ENCODE measurements around the gene PPP1R36.

GRCh38 chr14:64612971-64613666 lies 63.4 kb downstream of the PPP1R36 start:
- no peak for TF ChIP-seq CTCF (IDR thresholded peaks at IDR 0.05)
- TF ChIP-seq POLR2A (IDR thresholded peaks at IDR 0.05), result no peak
- no peak for TF ChIP-seq POLR2AphosphoS5 (IDR thresholded peaks at IDR 0.05)
- no peak for TF ChIP-seq EP300 (IDR thresholded peaks at IDR 0.05)

Data from sigmoid colon (tissue), 4 donors.